Islet of Langerhans (tissue), 1 donor: Measurements from ENCODE around the gene CCDC200.
"Not testable (repeated sequence)": the region's sequence is repeated elsewhere in the genome, so short reads cannot be mapped to it uniquely, and the experiment has no call there.

Experiments
- FAIRE-seq: peaks from one replicate; lab custom pipeline; 2011; peaks lifted over from hg19 to GRCh38; lab: Jason Lieb, UNC

The CCDC200 gene

GRCh38 chr17:43228020-43228782 lies at the start of gene CCDC200:
CCDC200 (minus strand) TSS chr17:43228623; CDS start chr17:43228554, 69 bp downstream.
- not testable (repeated sequence) for FAIRE-seq

DNA sequence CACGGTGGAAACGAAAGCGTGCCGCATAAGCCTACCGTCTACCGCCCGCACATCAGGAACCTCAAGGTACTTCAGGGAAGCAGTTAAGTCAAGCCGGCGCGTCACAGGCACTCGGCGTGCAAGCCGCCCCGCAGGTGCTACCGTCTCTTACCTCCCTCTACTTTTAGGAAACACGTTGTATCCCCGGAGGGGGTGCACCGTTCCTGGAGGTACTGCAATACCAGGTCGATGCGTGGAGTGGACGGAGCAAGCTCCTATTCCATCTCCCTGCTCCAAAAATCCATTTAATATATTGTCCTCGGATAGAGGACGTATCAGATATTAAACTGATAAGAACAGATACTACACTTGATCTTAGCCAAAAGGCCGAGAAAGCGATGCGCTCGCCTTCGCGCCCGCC lies 44.5 kb upstream of the CCDC200 start:
- FAIRE-seq, result not testable (repeated sequence)

DNA sequence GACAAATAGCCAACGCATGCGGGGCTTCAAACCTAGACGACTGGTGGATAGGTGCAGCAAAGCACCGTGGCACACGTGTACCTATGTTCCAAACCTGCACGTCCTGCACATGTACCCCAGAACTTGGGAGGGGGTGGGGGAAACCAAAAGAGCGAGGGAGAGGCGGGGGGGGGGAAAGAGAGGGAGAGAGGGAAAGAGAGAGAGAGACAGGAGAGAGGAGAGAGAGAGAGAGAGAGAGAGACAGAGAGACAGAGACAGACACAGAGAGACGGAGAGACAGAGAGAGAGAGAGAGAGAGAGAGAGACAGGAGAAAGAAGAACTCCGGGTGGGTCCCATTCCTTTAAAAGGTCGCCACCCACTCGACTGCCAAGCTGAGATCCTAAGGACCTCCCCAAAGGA lies 44.1 kb upstream of the CCDC200 start:
- not testable (repeated sequence) for FAIRE-seq

GRCh38 chr17:43270552-43271504 lies 42.4 kb upstream of the CCDC200 start:
- FAIRE-seq, result not testable (repeated sequence)

GRCh38 chr17:43246456-43246855 lies 18.0 kb upstream of the CCDC200 start:
- not testable (repeated sequence) for FAIRE-seq

DNA sequence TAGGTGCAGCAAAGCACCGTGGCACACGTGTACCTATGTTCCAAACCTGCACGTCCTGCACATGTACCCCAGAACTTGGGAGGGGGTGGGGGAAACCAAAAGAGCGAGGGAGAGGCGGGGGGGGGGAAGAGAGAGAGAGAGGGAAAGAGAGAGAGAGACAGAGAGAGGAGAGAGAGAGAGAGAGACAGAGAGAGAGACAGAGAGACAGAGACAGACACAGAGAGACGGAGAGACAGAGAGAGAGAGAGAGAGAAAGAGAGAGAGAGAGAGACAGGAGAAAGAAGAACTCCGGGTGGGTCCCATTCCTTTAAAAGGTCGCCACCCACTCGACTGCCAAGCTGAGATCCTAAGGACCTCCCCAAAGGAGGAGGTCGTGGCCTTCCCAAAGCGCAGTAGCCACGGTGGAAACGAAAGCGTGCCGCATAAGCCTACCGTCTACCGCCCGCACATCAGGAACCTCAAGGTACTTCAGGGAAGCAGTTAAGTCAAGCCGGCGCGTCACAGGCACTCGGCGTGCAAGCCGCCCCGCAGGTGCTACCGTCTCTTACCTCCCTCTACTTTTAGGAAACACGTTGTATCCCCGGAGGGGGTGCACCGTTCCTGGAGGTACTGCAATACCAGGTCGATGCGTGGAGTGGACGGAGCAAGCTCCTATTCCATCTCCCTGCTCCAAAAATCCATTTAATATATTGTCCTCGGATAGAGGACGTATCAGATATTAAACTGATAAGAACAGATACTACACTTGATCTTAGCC lies 12.4 kb upstream of the CCDC200 start:
- not testable (repeated sequence) for FAIRE-seq

DNA sequence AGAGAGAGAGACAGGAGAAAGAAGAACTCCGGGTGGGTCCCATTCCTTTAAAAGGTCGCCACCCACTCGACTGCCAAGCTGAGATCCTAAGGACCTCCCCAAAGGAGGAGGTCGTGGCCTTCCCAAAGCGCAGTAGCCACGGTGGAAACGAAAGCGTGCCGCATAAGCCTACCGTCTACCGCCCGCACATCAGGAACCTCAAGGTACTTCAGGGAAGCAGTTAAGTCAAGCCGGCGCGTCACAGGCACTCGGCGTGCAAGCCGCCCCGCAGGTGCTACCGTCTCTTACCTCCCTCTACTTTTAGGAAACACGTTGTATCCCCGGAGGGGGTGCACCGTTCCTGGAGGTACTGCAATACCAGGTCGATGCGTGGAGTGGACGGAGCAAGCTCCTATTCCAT lies 11.2 kb upstream of the CCDC200 start:
- not testable (repeated sequence) for FAIRE-seq

- not testable (repeated sequence) for FAIRE-seq
Measured at GRCh38 chr17:43233877-43234276, 5.5 kb upstream of the CCDC200 start, which contains the start of gene RNU2-1. RNU2-1 (minus strand) TSS chr17:43233977.

- not testable (repeated sequence) for FAIRE-seq
Measured at GRCh38 chr17:43233263-43233662, 4.8 kb upstream of the CCDC200 start.

GRCh38 chr17:43232021-43232699 lies 3.7 kb upstream of the CCDC200 start:
- FAIRE-seq, result not testable (repeated sequence)

DNA sequence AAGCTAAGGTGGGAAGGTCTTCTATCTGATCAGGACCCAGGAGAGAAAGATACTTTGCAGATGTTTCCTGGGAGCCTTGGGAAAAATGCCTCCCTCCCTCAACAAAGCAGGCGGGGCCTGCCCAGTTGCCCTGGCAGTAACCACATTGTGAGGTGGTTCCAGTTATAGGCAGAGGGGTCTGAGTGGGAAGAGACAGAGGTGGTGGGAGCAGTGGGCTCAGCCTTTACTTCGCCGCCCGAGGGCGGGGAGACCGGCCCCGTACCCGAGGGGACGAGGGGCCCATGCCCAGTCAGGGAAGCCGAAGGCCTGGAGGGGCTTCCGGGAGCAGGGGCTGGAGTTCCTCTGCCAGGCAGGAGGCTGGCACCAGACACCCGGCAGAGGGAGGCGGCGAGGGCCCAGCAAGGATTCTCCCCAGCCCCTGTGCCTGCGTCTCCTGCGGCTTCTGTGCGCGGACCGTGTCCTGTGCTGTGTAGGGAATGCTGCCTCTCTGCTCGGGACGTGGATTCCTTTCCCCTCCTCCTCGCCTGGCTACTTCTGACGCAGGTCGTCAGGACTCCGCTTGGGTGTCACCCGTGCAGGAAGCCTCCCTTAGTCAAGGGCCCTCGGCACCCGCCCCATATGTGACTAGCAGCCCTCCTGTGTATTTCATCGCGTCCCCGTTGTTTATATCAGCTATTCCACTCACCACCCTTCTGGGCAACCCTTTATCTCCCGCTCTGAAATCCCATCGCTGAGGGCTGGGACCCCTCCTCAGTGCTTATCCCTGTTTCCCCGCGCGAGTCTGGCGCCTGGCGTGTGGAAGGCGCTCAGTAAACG lies 3.0 kb upstream of the CCDC200 start:
- FAIRE-seq, result not testable (repeated sequence)

GRCh38 chr17:43226393-43226792 lies 2.0 kb downstream of the CCDC200 start:
- no peak for FAIRE-seq

DNA sequence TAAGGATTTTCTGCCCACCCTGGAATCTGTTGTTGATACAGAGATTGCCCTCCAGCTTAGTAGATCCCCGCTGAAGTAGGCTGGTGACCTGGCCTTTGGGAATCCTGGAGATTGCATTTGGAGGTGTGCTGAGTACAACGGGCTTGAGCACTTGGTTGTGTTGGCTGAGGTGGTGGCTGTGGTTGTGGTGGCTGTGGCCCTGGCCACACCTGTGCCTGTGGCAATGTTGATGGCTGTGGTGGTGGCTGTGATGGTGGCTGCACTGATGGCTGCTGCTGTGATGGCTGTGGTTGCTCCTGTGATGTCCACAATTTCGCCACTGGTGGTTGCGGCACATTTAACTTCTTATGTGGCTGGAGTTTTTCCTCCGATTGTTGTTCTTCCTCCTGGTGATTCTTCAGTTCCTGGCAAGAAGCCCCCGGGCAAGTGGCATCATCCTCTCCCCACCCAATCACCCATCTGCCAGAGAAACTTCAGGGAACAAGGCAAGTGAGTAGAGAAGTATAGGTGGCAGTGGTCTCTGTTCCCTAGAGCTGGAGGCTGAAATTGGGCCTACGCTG lies 4.2 kb downstream of the CCDC200 start:
- no peak for FAIRE-seq

- FAIRE-seq, result no peak
Measured at GRCh38 chr17:43220511-43221125, 7.8 kb downstream of the CCDC200 start.

- no peak for FAIRE-seq
Measured at GRCh38 chr17:43219746-43220380, 8.6 kb downstream of the CCDC200 start.

DNA sequence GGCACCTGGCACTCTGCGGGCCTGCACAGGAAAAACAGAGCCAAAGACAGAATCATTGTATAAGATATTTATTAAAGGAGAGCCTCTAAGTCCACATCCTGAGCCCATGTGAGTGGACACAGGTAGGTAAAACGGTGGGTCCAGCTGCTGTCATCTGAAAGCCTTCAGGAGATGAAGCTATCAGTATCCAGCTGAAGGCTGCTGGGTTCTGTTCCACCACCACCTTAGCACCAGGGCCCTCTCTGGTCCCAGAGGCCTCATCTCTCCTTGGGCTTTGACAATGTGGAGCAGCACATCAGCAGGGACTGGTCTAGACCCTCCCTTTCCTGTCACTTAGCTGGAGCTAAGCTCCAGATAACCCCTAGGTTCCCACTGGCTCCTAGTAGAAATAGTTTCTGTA lies 9.4 kb downstream of the CCDC200 start:
- no peak for FAIRE-seq

GRCh38 chr17:43217614-43218087 lies 10.8 kb downstream of the CCDC200 start:
- FAIRE-seq, result no peak

GRCh38 chr17:43216762-43217613 lies 11.4 kb downstream of the CCDC200 start:
- no peak for FAIRE-seq
